Measurements from ENCODE around the gene PTPRN2.

Gene PTPRN2

GRCh38 chr7:158239290-158239981, 348.2 kb downstream of the PTPRN2 start:
- no peak overlapping the region for H3K4me3 ChIP-seq (ENCODE audit: low read depth, low read length)
- no peaks in the 10 kb centered on the region for H3K36me3 ChIP-seq (ENCODE audit: control insufficient read depth, insufficient read depth, low read length)
- H3K79me2 ChIP-seq = no peaks in the 10 kb centered on the region
- no peaks in the 10 kb centered on the region for H3K4me1 ChIP-seq
- H3K4me2 ChIP-seq (ENCODE audit: low read length) = no peak overlapping the region
- no peak overlapping the region for H3K9ac ChIP-seq
- H3K27me3 ChIP-seq (ENCODE audit: control insufficient read depth, insufficient read depth, low read length) = no peaks in the 10 kb centered on the region
- no peak for TF ChIP-seq CTCF (IDR thresholded peaks at IDR 0.05)
- no peaks in the 10 kb centered on the region for H3K9me3 ChIP-seq (ENCODE audit: control insufficient read depth, low read length)
- no peak overlapping the region for H2AFZ ChIP-seq
- H3K27ac ChIP-seq = no peak overlapping the region

GRCh38 chr7:158238616-158239289, 348.9 kb downstream of the PTPRN2 start:
- Histone ChIP-seq H3K79me2 (no peaks in the 10 kb centered on the region), H3K4me2 (ENCODE audit: low read length) (no peak overlapping the region), H3K27me3 (ENCODE audit: control insufficient read depth, insufficient read depth, low read length) (no peaks in the 10 kb centered on the region), H3K4me1 (no peaks in the 10 kb centered on the region), H3K4me3 (ENCODE audit: low read depth, low read length) (no peak overlapping the region), H3K9ac (no peak overlapping the region), H2AFZ (no peak overlapping the region), H3K36me3 (ENCODE audit: control insufficient read depth, insufficient read depth, low read length) (no peaks in the 10 kb centered on the region), H3K9me3 (ENCODE audit: control insufficient read depth, low read length) (no peaks in the 10 kb centered on the region), H3K27ac (no peak overlapping the region)
- no peak for TF ChIP-seq CTCF (IDR thresholded peaks at IDR 0.05)

- TF ChIP-seq CTCF (IDR thresholded peaks at IDR 0.05) = no peak
- no peaks in the 10 kb centered on the region for H3K27me3 ChIP-seq (ENCODE audit: control insufficient read depth, insufficient read depth, low read length)
- H3K4me1 ChIP-seq = no peaks in the 10 kb centered on the region
- H3K9me3 ChIP-seq (ENCODE audit: control insufficient read depth, low read length) = no peaks in the 10 kb centered on the region
- H3K9ac ChIP-seq = no peak overlapping the region
- no peak overlapping the region for H3K4me2 ChIP-seq (ENCODE audit: low read length)
- no peak overlapping the region for H3K4me3 ChIP-seq (ENCODE audit: low read depth, low read length)
- no peak overlapping the region for H3K27ac ChIP-seq
- no peaks in the 10 kb centered on the region for H3K79me2 ChIP-seq
- H2AFZ ChIP-seq = no peak overlapping the region
- H3K36me3 ChIP-seq (ENCODE audit: control insufficient read depth, insufficient read depth, low read length) = no peaks in the 10 kb centered on the region
Observed at GRCh38 chr7:158237672-158238335, 349.8 kb downstream of the PTPRN2 start.

- Histone ChIP-seq H3K9ac (no peak overlapping the region), H3K27me3 (ENCODE audit: control insufficient read depth, insufficient read depth, low read length) (no peaks in the 10 kb centered on the region), H3K4me3 (ENCODE audit: low read depth, low read length) (no peak overlapping the region), H3K27ac (no peak overlapping the region), H3K4me2 (ENCODE audit: low read length) (no peak overlapping the region), H3K79me2 (no peaks in the 10 kb centered on the region), H2AFZ (no peak overlapping the region), H3K36me3 (ENCODE audit: control insufficient read depth, insufficient read depth, low read length) (no peaks in the 10 kb centered on the region), H3K4me1 (no peaks in the 10 kb centered on the region), H3K9me3 (ENCODE audit: control insufficient read depth, low read length) (no peaks in the 10 kb centered on the region)
- TF ChIP-seq CTCF (IDR thresholded peaks at IDR 0.05) = no peak
Observed at GRCh38 chr7:158236400-158236799, 351.2 kb downstream of the PTPRN2 start.

Data from parathyroid adenoma (tissue), 2 donors.